Measurements from ENCODE around the gene TEAD2.

- TF ChIP-seq CTCF (IDR thresholded peaks at IDR 0.05; ENCODE audit: low read depth, low read length, poor library complexity, severe bottlenecking) = peak; percentile 96
- no peak for TF ChIP-seq EZH2phosphoT487 (IDR thresholded peaks at IDR 0.05; ENCODE audit: borderline replicate concordance, low read length)
Observed at GRCh38 chr19:49391581-49392399, 29.6 kb upstream of the TEAD2 start.

Measured in DOHH2 (cell line).